ENCODE results near the gene MRPL18.
A peak's percentile ranks its signal among the peaks of the same experiment; 100 is the strongest.
"Not testable (repeated sequence)": the region's sequence is repeated elsewhere in the genome, so short reads cannot be mapped to it uniquely, and the experiment has no call there.

Gene MRPL18

DNA sequence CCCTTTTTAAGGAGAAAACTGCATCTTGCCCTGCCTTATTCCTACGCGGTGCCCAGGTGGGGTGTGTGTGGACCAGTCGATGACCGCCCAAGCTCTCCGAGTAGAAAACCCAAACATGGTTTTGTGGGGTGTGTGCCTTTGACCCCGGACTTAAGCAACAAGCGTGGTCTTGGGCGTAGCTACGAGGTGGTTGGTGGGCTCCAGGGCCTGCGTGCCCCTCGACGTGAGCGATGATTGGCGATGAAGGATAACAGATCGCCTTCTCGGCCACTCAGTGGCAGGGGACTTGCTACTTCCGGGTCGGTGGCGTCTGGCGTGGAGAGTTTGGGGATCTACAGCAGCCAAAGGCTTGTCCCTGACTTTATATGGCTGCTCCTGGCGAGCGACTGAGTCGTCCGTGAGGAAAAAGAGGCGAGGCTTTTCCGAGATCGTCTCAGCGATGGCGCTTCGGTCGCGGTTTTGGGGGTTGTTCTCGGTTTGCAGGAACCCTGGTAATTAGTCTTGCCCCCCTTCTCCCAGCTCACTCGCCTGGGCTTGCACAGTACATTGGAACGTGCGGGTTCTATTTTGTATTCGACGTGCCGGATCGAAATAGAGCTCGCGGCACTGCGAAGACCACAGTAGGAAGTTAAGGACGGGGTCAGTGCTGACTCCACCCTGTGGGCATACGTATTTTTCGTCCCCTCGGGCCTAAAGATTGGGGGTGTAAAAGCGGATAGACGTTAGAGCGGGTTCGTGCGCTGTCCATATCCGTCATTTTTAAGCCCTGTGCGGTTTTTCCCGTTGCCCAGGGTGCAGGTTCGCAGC lies at the start of gene MRPL18:
TSS of gene MRPL18 (plus strand) at position 319 of the 807 bp plus-strand sequence. CDS start at position 440, 121 bp downstream.
- peak; percentile 79 to 98 (median 94) for DNase-seq

DNA sequence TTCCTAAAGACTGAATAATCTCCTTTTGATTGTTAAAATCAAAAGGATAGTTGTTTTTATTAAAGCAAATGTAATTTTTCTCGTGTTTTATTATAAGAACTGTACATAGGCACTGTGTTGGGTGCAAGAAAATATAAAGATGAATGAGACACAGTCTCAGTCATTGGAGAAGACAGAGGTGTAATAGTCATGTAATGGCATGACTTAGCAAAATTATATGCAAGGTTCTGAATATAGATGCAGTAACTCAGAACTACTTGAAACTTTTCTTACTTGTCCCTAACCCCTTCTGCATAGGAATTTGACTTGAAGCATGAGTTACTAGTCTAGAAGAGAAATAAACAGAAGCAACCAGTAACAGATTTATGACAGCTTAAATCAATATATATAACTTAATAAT lies 48.1 kb upstream of the MRPL18 start:
- DNase-seq, result no peak

DNA sequence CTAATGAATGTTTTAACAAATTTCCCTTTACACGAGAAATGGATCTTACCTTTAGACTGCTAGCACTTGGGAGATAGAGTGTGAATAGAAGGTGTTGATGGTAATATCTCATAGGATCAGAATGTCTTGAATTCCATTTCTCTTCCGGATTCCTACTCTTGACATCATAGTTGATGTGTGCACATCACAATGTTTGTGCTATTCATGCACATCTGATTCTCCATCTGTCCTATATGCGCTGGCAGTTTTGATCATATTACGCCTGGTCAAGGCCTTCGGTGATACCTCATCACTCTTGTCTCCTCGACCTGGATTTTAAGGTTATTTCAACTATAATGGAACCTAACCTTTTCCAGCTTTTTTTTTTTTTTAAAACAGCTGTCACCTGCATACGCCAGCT lies 45.2 kb upstream of the MRPL18 start:
- no peak for DNase-seq

DNA sequence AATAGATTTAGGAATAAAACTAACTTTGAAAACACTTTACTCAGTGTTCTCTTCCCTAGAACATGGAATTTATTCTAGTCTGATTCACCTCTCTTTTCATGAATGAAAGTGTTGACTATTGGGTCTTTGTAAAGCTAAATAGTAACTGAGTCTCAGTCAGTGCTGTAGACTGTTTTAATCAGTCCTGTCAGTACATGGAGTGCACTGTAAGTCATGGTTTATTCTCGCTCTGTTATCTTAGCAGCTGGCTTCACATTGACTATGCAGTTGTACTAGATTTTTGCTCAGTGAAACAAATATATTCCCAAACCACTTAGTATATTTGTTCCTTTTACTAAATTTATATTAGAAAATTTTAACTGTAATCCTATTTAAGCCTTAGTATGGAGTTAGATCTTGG lies 43.5 kb upstream of the MRPL18 start:
- no peak for DNase-seq

DNA sequence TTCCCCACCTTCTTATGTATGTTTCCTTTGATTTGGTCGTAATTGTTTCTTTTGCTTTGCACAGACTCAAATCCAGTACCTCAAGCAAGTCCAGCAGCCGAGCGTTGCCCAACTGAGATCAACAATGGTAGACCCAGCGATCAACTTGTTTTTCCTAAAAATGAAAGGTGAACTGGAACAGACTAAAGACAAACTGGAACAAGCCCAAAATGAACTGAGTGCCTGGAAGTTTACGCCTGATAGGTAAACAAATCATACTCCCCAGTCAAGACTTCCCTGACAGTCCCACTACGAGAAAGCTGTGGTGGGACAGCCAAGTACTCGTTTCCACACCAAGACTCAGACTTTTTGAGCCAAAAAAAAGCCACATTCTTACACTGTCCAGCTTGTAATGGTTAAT lies 42.1 kb upstream of the MRPL18 start:
- DNase-seq, result not testable (repeated sequence)

DNA sequence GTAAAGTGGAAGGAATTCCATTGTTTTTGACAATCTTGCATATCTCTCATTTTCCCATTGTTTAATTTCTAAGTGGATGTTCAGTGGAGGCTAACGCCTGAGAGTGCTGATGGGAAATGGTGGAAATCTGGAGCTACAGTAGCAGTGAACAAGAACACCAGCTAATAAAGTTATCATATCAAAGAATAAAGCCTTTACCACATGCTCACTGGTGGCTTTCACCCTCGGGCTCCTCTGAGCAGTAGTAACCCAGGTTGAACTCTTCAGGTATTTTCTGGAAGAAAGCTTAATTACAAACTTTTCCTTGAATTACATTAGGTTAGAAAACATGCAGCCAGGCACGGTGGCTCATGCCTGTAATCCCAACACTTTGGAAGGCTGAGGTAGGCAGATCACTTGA lies 38.8 kb upstream of the MRPL18 start:
- no peak for DNase-seq

DNA sequence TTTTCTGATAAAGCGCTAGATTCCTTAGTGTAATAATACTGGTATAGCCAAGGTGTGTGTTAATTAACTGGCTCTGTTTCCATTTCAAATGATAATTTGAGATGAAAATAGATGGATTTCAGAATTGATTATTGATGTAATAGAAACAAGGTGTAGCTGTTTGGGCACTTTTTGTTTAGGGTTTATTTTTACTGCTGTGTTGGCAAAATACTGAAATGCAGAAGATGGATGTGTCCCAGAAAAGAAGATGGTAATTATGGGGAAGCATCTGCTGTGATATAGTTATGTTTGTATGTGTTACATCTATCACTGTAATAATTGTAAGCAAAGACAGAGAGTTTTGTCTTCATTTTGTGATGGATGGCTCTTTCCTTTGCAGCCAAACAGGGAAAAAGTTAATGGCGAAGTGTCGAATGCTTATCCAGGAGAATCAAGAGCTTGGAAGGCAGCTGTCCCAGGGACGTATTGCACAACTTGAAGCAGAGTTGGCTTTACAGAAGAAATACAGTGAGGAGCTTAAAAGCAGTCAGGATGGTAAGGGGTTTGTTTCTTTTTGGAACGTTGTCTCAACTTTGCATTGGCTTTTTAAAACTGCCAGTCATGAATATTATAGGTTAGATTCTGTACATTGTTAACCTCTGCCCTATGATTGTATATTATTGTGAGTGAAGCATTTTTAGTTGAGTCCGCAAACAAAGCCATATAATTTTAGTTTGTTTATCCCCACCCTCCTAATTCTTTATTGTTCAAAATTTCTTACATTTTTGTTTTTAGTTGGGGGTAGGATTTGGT lies 37.0 kb upstream of the MRPL18 start:
- no peak for DNase-seq

DNA sequence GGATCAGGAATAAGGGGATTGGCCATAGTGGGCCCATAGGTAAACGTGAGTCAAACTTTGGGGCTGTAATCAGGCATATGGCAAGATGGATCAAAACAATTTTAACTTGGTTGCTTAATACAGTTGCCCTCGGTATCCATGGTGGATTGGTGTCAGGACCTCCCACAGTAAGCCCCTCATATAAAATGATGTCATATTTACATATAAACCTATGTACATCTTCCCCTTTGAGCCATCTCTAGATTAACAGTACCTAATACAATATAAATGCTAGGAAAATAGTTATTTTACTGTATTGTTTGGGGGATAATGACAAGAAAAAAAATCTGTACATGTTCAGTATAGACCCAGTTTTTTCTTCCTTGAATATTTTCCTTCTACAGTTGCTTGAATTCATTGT lies 35.9 kb upstream of the MRPL18 start:
- no peak for DNase-seq

DNA sequence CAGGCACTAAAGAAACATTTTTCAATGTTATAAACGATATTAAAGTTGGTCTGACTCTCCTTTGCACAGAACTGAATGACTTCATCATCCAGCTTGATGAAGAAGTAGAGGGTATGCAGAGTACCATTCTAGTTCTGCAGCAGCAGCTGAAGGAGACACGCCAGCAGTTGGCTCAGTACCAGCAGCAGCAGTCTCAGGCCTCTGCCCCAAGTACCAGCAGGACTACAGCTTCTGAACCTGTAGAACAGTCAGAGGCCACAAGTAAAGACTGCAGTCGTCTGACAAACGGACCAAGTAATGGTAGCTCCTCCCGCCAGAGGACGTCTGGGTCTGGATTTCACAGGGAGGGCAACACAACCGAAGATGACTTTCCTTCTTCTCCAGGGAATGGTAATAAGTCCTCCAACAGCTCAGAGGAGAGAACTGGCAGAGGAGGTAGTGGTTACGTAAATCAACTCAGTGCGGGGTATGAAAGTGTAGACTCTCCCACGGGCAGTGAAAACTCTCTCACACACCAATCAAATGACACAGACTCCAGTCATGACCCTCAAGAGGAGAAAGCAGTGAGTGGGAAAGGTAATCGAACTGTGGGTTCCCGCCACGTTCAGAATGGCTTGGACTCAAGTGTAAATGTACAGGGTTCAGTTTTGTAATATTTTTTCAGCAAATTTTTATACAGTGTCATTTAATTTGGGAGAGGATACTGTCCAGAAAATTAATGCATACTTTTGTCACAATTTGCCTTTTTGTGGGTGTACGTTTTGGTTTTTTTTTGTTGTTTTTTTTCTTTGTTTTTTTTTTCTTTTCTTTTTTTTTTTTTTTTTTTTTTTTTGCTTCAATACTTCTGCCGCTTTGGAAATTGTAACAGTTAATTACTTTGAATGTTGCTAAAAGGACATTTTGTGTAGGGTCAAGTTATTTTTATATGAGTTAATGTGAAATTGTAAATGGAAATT lies 35.0 kb upstream of the MRPL18 start:
- peak in 8 of 56 donors; percentile 0 to 15 (median 4) for DNase-seq

DNA sequence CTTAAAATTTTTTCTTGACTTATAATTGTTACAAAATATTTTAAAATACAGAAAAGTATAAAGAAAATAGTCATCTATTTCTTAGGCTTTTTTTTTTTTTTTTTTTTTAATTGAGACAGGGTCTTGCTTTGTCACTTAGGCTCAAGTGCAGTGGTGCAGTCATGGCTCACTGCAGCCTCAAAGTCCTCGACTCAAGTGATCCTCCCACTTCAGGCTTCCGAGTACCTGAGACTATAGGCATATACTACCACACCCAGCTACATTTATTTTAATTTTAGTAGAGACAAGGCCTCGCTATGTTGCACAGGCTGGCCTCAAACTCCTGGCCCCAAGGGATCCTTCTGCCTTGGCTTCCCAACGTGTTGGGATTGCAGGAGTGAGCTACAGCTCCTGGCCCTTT lies 33.8 kb upstream of the MRPL18 start:
- DNase-seq, result no peak

DNA sequence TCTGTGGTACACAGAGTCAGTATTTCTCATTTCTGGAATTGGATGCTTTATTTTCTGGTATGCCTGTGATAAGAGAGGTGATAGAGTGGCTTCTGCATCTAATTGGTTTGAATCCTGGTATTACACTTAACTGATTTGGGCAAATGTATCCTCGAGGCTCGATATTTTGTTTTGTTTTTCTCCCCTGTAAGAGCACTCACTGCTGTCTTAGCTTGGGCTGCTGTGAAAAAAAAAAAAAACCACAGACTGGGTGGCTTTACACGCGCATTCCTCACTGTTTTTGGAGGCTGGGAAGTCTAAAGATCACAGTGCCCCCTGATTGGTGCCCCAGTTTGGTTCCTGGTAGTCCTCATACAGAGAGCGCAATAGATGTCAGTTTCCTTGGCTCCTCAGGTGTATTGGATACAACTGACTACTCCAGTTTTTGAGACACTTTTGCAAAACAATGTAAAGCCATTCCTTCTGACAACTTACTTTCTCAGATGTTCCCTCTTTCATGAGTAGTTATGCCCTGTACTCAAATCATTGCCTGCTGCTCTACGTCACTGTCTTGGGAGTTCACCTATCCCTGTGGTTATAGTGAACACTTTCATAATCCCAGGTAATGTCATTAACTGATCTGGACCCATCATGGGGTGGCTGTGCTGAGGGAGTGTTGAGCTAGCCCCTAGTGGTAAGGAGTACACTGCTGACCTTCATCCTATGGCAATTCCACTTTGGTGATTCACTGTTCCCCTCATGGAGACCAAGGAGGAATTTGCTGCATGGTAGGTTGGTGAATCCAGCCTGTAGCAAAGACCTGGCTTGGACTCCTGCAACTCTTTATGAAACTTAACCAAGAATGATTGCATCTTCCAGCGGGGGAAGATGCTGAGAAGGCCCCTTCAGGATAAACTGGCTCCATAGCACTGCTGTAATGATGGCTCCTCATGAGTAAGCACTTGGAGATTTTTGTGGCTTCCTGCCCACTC lies 32.0 kb upstream of the MRPL18 start:
- DNase-seq, result no peak

DNA sequence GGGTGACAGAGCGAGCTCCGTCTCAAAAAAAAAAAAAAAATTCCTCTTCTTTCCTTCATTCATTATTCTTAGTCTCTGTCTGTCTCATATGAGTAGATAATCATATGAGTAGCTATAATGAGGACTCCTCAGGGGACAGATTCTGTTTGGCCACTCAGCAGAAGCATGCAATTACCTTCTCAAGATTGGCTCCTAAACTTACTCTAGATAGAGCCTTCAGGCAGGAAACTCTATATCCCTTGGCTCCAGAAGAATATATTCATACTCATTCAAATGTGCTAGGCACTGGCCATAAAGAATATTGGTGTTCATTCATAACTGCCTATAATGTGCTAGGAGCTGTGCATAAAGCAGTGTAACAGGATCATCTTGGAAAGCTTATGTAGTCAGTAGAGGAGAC lies 30.6 kb upstream of the MRPL18 start:
- no peak for DNase-seq

DNA sequence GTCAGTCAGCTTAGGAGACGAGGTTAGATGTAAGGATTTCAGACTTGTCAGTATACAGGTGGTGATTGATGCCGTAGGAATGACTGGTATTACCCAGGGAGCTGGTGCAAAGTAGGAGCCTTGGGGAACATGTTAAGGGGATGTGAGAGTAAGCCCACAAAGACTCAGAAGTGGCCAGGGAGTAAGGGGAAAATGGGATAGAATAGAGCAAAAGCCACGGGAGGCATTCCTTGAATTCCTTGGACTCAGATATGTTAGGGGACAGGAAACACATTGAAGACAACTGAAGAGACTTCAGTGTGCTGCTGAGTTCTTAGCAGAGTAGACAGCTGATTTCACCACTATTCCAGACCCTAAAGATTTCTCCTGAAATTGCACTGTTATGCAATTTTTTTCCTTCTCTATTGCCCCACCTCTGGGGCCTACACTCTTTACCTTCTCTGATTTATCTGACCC lies 29.6 kb upstream of the MRPL18 start:
- DNase-seq, result no peak

DNA sequence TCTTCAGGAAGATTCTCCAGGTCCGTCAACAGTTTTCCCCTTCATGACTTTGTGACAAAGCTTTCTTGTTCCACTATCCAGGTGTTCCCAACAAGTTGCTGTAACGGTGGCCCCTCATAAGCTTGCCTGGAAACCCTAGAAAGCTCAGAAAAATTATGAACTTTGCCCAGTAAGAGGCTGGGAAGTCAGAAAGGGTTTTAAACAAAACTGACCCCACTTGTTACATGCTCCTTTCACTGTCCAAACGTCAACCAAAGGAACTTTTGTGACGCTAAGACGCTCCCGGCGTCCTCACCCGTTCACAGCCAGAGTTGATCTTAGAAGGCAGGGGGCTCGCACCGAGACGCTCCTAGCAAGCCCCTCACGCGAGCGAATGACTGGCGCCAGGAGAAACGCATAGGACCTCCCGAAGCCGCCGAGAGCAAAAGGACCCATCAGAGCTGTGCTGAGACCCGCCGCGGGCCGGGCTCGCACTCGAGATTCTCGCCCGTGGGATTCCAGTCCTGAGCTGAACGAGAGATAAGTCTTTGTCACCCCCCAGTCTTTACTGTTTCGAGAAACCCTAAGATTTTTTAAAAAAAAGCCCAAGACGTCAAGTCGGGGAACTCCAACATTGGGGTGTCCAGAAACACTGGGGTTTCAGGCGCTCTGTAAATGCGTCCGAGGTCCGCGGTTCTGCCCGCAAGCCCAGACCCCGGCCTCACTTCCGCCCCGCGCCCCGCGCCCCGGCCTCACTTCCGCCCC lies 29.0 kb upstream of the MRPL18 start:
- DNase-seq, result peak in 14 of 56 donors; percentile 11 to 56 (median 45)

DNA sequence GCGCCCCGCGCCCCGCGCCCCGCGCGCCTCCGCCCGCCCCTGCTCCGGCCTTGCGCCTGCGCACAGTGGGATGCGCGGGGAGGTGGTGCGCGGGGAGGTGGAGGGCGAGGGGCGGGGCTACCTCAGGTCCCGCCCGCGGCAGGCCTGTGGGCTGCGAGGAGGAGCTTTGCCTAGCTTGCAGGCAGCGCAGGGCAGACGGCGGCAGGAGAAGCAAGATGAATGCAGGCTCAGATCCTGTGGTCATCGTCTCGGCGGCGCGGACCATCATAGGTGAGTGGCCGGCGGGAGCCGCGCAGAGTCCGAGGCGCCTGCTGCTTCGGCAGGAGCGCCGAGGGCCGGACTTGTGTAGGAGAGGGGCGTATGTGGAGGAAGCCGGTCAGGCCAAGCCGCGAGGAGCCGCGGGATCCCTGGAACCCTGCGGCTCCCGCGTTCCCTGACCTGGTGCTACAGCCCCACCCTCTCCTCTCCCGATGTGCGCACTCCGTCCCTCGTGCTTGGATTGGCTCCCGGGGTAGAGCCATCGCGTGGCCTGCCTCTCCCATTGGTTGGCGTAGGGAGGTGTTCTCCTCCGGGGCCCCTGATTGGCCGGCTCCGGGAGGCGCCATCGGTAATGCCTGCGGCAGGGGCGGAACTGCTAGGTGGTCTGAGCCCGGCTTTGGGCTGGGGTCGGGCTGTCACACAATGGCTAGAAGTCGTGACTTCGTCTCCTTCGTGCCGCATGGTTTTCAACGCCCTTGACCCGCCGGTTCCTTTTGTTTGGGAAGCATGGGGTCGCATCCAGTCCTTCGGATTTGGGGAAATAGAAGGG lies 28.2 kb upstream of the MRPL18 start, which contains the start of gene ACAT2:
TSS of gene ACAT2 (plus strand) at position 173 of the 808 bp plus-strand sequence. CDS start at position 216, 43 bp downstream.
- DNase-seq, result peak; percentile 82 to 99 (median 95)

DNA sequence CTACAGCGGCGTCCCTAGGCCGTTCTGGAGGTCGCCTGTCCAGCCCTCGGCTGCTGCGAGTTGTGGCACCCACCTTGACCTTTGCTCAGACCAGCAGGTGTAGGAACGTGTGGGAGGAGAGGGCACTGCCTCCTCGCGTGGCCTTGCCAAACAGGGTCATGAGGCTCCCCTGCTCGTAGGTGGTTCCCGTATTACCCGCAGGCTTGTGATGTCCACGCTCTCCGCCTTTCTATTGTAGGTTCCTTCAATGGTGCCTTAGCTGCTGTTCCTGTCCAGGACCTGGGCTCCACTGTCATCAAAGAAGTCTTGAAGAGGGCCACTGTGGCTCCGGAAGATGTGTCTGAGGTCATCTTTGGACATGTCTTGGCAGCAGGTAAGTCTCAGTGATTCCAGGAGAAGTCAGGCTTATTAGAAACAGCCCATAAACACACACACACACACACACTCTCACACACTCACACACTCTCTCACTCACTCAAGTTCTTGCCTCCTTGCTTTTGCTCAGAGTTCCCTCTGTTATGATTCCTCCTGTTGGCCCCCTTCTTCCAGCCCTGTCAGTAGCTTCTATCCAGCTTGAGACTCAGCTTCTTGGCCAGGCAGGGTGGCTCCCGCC lies 27.5 kb upstream of the MRPL18 start:
- peak in 8 of 56 donors; percentile 26 to 60 (median 43) for DNase-seq

DNA sequence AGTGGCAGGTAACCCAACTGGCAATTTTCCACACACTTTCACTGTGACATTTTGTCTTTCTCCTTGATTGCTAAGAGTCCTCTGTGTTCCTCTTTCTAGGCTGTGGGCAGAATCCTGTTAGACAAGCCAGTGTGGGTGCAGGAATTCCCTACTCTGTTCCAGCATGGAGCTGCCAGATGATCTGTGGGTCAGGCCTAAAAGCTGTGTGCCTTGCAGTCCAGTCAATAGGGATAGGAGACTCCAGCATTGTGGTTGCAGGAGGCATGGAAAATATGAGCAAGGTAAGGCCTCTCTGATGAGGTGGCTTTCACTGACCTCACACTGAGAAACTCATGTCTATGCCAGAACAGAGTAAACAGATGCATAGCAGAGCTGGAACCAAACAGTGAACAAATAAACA lies 23.4 kb upstream of the MRPL18 start:
- DNase-seq, result no peak

DNA sequence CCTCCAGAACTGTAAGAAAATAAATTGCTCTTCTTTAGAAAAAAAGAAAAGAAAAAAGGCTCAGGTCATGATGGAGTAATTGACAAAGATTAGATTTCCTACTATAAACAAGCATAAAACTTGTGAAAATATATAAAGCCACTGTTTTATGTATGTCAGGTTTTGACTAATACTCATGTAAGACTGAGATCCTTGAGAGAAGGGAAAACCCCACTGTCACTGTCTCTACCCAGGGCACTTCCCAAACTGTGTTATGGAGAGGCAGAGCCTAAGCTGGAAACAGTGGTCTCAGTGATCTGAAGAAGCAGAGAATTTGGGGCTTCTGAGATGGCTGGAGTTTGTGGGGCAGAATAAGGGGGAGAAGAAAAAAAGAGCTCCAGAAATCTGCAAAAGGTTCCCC lies 20.8 kb upstream of the MRPL18 start:
- DNase-seq, result no peak
